GM18507 (cell line): ENCODE data around the gene OSBPL6.
A peak's percentile ranks its signal among the peaks of the same experiment; 100 is the strongest.
"Not testable (repeated sequence)": the region's sequence is repeated elsewhere in the genome, so short reads cannot be mapped to it uniquely, and the experiment has no call there.

ENCODE experiments used
- DNase-seq: peaks from one replicate; pipeline ENCODE4 v3.0.0; 2011; ENCODE audit warnings: low read depth; ENCODE audit not compliant: insufficient read length; ENCODE audit errors: extremely low spot score
- FAIRE-seq: peaks from 2 replicates; lab custom pipeline; 2011; peaks lifted over from hg19 to GRCh38; lab: Jason Lieb, UNC

Gene OSBPL6

DNA sequence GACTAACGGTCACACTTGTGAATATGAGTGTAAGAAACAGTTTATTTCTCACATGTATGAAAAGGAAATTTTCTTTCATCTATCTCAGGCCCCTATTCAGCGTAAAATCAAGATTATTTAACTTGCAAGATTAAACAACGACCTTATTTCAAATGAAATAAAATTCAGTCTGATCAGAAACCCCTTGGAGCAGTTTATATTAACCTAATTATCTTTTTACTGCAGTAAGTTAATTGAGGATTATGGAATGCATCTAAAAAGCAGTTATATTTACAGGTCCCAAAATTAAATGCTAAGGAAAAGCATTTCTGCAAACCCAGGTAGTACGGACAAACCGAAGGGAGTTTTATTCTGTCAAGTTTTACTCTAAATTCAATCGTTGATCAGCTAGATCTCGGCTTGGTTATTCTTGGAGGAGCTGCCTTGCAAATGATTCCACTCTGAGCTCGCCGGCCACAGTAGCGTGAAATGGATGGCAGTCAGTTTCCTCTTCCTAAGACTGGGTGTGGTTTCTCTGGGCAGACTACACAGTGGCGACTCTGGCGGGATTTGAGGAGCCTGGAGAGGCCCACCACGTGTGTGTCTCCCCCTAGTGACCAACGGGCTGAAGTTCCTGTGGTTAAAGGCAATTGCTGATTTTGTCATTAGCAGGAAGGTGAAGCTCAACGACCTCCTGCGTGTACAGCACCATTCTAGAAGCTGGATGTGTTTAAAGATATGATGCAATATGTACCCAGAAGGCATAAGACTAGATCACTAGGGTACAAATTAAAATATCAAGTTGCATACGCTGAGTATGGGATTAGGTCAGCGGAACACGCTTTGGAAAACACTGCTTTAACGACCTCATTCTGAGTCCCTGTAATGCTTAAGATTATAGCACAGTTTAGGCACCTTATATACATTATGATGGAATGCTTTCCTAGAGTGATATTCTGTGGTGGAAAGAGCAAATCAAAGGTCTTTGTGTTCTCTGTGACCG is 220.2 kb downstream of the OSBPL6 start:
- FAIRE-seq, result peak; percentile 98
- peak; percentile 60 for DNase-seq

GRCh38 chr2:178415979-178416378 is 221.7 kb downstream of the OSBPL6 start:
- FAIRE-seq, result no peak
- no peak for DNase-seq

- DNase-seq (no peak), FAIRE-seq (no peak)
These were observed 223.6 kb downstream of the OSBPL6 start for GRCh38 chr2:178417916-178418315.

DNA sequence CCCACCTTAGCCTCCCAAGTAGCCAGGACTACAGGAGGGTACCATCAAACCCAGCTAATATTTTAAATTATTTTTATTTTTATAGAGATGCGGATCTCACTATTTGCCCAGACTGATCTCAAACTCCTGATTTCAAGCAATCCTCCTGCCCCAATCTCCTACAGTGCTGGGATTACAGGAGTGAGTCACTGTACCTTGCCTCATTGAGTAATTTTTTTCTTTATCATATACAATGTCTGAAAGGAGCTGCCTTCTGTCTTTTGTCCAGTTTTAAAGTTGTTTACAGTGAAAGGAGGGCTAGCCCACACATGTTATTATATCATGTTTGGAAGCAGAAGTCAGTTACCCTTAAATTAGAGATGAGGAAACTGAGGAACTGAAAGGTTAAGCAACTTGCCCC is 224.1 kb downstream of the OSBPL6 start:
- DNase-seq (no peak), FAIRE-seq (no peak)

DNA sequence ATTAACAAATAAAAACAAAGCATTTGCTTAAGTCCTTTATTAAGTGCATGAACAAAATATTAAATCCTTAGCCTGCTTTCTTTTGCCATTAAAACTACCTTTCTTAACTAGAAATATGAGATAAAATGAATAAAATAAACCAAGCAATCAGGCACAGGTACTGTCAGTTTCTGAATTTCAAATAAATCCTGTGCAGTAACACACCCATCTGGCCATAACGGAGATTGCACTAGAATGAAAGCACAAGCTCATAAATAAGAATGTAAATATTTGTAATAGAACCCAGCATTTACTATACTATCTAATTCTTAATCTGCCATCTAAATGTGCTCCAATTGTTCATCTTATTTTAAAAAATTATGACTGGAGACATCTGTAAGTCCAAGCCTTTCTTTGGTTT is 224.8 kb downstream of the OSBPL6 start:
- no peak for FAIRE-seq
- DNase-seq, result no peak

DNA sequence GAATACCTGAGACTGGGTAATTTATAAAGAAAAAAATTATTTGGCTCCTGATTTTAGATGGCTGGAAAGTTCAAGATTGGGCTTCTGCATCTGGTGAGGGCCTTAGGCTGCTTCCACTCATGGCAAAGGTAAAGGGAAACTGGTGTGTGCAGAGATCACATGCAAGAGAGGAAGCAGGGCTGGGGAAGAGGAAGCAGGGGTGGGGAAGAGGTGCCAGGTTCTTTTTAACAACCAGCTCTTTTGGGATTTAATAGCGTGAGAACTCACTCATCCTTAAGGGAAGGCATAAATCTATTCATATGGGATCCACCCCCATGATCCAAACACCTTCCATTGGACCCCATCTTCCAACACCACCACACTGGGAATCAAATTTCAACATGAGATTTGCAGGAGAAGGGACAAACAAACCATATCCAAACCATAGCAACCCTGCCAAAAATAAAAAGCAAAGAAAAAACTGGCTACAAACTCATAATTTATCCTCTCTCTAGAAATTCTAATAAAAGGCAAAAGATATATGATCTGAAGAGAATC is 226.2 kb downstream of the OSBPL6 start:
- DNase-seq (no peak), FAIRE-seq (no peak)

DNA sequence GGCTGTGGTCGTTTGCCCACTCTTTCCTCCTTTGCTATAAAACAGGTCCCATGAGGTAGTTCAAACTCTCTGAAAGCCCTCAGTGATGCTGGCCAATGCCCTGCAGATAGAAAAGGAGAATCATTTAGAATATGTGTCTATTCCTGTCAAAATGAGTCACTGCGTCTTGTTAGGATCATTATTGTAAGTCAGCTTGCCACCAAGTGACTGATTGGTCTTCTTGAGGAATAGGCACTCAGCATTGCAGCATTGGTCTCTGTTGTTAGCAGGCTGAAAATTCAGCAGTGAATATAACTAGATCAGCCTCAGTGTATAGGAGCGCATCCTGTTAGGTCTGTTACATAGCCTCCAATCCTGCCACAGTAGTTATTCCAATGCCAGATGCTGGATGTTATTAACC is 227.8 kb downstream of the OSBPL6 start:
- DNase-seq (no peak), FAIRE-seq (no peak)

DNA sequence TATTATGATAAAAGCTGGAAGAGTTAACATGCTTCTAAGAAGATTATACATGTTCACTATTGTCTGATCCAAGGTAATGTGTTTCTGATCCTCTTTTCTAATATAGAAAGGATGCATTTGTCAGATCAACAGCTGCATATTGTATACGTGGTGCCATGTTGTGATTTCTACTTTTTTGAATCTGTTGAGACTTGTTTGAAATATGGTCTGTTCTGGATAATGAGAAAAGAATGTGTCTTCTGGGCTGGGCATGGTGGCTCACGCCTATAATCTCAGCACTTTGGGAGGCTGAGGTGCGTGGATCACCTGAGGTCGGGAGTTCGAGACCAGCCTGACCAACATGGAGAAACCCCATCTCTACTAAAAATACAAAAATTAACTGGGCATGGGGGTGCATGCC is 229.4 kb downstream of the OSBPL6 start:
- DNase-seq, FAIRE-seq: not testable (repeated sequence)

GRCh38 chr2:178425255-178425827 is 231.0 kb downstream of the OSBPL6 start:
- DNase-seq (no peak), FAIRE-seq (no peak)

DNA sequence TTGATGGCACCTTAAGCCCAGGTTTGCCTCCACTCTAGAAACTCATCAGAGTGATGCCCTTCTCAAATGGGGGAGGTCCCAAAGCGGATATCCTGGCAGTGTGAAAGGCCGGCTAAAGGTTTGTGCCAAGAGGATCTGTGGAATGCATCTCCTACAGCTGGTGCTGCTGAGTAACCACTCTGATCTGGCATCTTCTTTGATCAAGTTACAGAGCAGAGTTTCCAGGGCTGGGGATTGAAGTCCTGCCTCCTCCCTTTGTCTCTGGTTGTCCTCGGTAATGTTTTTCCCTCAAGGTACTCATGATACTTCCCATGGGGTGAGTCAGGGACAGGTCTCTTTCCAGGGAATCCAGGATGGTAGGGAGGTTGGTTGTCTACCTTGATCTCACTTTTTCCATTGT is 232.1 kb downstream of the OSBPL6 start:
- FAIRE-seq, result no peak

GRCh38 chr2:178427458-178427857 is 233.1 kb downstream of the OSBPL6 start:
- DNase-seq (no peak), FAIRE-seq (no peak)

More for the DNA sequence above, 232.1 kb downstream of the OSBPL6 start:
- DNase-seq, result no peak

DNA sequence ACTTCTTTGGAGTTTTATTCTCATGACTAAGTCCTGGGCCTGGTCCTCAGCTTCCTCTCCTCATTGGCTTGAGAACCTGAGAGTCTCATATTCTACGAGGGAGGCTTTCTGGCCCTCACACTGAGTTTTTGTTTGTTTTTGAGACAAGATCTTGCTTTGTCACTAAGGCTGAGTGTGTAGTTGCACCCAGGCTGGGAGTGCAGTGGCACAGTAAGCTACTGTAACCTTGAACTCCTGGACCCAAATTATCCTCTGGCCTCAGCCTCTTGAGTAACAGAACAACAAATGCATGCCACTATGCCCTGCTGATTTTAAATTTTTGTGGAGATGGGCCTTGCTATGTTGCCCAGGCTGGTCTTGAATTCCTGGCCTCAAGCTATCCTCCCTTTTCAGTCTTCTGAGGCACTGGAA is 234.1 kb downstream of the OSBPL6 start:
- DNase-seq, result no peak
- FAIRE-seq, result no peak

GRCh38 chr2:178429336-178429735 is 235.0 kb downstream of the OSBPL6 start:
- no peak for DNase-seq
- FAIRE-seq, result no peak

GRCh38 chr2:178436662-178437061 is 242.3 kb downstream of the OSBPL6 start:
- DNase-seq (no peak), FAIRE-seq (no peak)

GRCh38 chr2:178441426-178441825 is 247.1 kb downstream of the OSBPL6 start:
- DNase-seq, result no peak
- FAIRE-seq, result no peak

- no peak for DNase-seq
- FAIRE-seq, result peak; percentile 83
These were observed 254.8 kb downstream of the OSBPL6 start for GRCh38 chr2:178448968-178449661.

DNA sequence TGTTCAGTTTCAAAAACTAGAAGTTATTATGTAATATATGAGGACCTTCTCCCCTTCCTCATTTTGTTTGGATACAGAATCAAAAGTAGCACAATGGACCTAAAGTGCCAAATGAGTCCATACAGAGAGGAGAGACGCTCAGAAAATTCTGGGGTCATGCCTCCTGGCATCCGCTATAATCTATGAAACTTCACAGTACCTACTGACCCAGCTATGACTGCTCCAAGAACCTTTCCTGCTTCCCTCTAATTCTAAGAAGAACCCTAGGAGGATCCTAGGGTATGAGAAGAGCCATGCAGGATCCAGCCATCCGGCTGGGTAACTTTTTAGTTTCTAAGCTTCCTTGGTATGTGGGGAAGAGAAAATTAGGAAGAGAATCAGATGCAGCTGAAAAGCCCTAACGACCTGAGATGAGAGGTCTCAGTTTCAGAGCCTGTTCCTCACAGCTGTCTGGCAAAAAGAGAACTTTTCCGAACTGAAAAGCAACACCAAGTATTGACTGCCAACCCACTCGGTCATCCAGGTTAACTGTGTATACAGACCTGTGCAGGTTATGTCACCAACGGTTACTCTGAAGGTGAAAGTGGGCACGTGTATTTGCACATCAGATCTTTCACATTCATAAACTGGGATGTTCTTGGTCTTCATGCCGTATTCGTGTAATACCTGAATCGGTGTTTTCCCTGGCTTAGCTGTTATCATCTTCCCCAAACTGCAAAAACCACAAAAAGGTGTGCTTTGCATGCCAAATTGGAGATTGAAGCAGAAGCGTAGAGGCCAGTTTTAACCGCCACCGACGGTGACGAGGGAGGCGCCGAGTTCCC is 255.6 kb downstream of the OSBPL6 start:
- peak; percentile 71 for FAIRE-seq

DNA sequence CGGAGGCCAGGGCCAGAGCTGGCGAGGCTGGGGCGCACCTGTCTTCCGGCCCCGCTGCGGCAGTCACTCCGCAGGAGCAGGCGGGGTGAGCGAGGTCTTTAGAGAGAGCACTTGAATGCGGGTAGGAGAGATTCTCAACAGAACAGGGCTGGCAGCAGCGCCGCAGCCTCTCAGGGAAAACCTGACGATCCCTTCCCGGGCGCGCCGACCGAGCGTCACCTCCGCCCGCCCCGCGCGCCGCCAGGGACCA is 256.1 kb downstream of the OSBPL6 start:
- DNase-seq (no peak), FAIRE-seq (no peak)

More for the DNA sequence above, 255.6 kb downstream of the OSBPL6 start:
- no peak for DNase-seq

DNA sequence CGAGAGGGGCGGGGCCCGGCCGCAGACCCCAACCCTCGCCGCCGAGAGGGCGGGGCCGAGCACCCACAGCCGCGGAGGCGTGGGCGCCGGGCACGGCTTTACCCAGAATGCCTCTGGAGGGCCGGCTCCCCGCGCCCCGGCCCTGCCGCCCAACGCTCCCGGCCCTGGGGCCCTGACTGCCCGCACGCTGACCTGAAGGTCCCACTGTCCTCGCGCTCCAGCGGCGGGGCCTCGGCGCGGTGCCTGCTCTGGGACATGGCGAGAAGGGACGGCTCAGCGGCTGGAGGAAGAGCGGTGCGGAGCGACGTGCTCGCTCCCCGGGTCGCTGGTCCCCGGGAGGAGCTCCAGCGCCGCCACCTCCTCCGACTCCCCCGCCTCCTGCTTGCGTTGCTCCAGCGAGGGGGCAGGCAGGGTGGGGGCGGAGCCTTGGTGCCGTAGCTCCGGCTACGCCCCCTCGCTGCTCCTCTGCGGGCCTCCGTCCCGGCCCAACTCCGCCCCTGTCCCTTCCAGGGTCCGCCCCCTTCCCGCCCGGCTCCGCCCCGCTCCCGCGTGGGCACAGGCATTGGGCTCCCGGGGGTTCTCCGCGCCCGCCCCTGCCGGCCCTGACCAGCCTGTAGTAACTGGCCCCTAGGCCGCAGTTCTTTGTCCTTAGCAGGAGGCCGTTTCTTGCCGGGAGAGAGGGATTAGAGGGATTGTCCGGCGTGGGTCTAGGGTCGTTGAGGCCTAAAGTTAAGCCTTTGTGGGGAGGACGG is 256.6 kb downstream of the OSBPL6 start, which contains the start of the genes PJVK and PRKRA:
TSS of gene PJVK (plus strand) at position 605 of the 752 bp plus-strand sequence. CDS start 2,032 bp downstream, outside the sequence.
TSS of gene PRKRA (minus strand) at position 402 of the 752 bp plus-strand sequence. CDS start at position 257, 145 bp downstream.
- DNase-seq (peak; percentile 88), FAIRE-seq (peak; percentile 96)
